Measurements from ENCODE around the gene NCKIPSD. TPM values are rescaled to one million over a fixed set of nuclear protein-coding genes. Genes with fewer than 3 reads are reported as not detected.

NCKIPSD gene
- total RNA-seq, 2 experiments from 2014 or later = 56.5 to 57.1 TPM

GRCh38 chr3:48715174-48715800 lies 29.6 kb upstream of the NCKIPSD start:
- DNase-seq = no peak
- CTCF ChIA-PET = interaction anchor here (1.0 to 2.1 kb wide), 6 partner anchors 20 to 183 kb away, joined by 3 to 13 read pairs (median 4); partner anchors contain the start of genes NCKIPSD and SLC25A20
- peak overlapping the region; percentile 65 for H3K27ac Mint-ChIP-seq
- peaks cover 46% of the 10 kb centered on the region for H3K36me3 Mint-ChIP-seq (ENCODE audit: low read depth)
- ATAC-seq = no peak
- H3K27me3 Mint-ChIP-seq (ENCODE audit: low read depth) = peaks cover 14% of the 10 kb centered on the region
- POLR2A ChIA-PET = interaction anchor here (0.5 to 2.2 kb wide), 3 partner anchors 146 to 292 kb away, joined by 3 to 9 read pairs (median 4); partner anchors contain the start of genes ARIH2 and WDR6
- H3K4me1 Mint-ChIP-seq (ENCODE audit: low read depth) = peaks cover 46% of the 10 kb centered on the region
- no peaks in the 10 kb centered on the region for H3K9me3 Mint-ChIP-seq (ENCODE audit: insufficient read depth)
- H3K4me3 Mint-ChIP-seq = peak overlapping the region; percentile 99

- Mint-ChIP-seq H3K36me3 (ENCODE audit: low read depth) (peaks cover 61% of the 10 kb centered on the region), H3K4me3 (no peak overlapping the region), H3K27ac (peak overlapping the region; percentile 12), H3K9me3 (ENCODE audit: insufficient read depth) (no peaks in the 10 kb centered on the region), H3K4me1 (ENCODE audit: low read depth) (peaks cover 59% of the 10 kb centered on the region), H3K27me3 (ENCODE audit: low read depth) (no peaks in the 10 kb centered on the region)
- DNase-seq = no peak
- CTCF ChIA-PET = no interaction called here
- no peak for ATAC-seq
- POLR2A ChIA-PET = no interaction called here
These were observed 26.0 kb upstream of the NCKIPSD start for GRCh38 chr3:48711727-48712126.

GRCh38 chr3:48709051-48709461 lies 23.3 kb upstream of the NCKIPSD start:
- ChIA-PET POLR2A (interaction anchor here (2.1 kb wide), 1 partner anchor 8 kb away, joined by 5 read pairs; the partner anchor contains the start of gene IP6K2), CTCF (interaction anchor here (1.4 kb wide), 1 partner anchor 31 kb away, joined by 5 read pairs; no protein-coding TSS in a partner anchor)
- DNase-seq = no peak
- Mint-ChIP-seq H3K36me3 (ENCODE audit: low read depth) (peaks cover 47% of the 10 kb centered on the region), H3K9me3 (ENCODE audit: insufficient read depth) (no peaks in the 10 kb centered on the region), H3K4me1 (ENCODE audit: low read depth) (peaks cover 42% of the 10 kb centered on the region), H3K27ac (peak overlapping the region; percentile 72), H3K27me3 (ENCODE audit: low read depth) (no peaks in the 10 kb centered on the region), H3K4me3 (no peak overlapping the region)
- no peak for ATAC-seq

- Mint-ChIP-seq H3K27ac (peak overlapping the region; percentile 72), H3K4me3 (no peak overlapping the region), H3K4me1 (ENCODE audit: low read depth) (peaks cover 44% of the 10 kb centered on the region), H3K36me3 (ENCODE audit: low read depth) (peaks cover 47% of the 10 kb centered on the region), H3K27me3 (ENCODE audit: low read depth) (no peaks in the 10 kb centered on the region), H3K9me3 (ENCODE audit: insufficient read depth) (no peaks in the 10 kb centered on the region)
- CTCF ChIA-PET = no interaction called here
- ATAC-seq (no peak), DNase-seq (no peak)
- POLR2A ChIA-PET = interaction anchor here (2.1 kb wide), 1 partner anchor 9 kb away, joined by 5 read pairs; the partner anchor contains the start of gene IP6K2
These were observed 22.8 kb upstream of the NCKIPSD start for GRCh38 chr3:48708481-48708889.

GRCh38 chr3:48707157-48707556 lies 21.4 kb upstream of the NCKIPSD start:
- POLR2A ChIA-PET = interaction anchor here (2.1 kb wide), 1 partner anchor 10 kb away, joined by 5 read pairs; the partner anchor contains the start of gene IP6K2
- Mint-ChIP-seq H3K27ac (no peak overlapping the region), H3K9me3 (ENCODE audit: insufficient read depth) (no peaks in the 10 kb centered on the region), H3K4me1 (ENCODE audit: low read depth) (peaks cover 41% of the 10 kb centered on the region), H3K27me3 (ENCODE audit: low read depth) (no peaks in the 10 kb centered on the region), H3K36me3 (ENCODE audit: low read depth) (peaks cover 53% of the 10 kb centered on the region), H3K4me3 (no peak overlapping the region)
- ATAC-seq = no peak
- no peak for DNase-seq
- CTCF ChIA-PET = interaction anchor here (1.5 to 1.8 kb wide), 2 partner anchors 9 to 21 kb away, joined by 3 to 4 read pairs; partner anchors contain the start of gene NCKIPSD

- H3K27ac Mint-ChIP-seq = no peak overlapping the region
- ATAC-seq = no peak
- peaks cover 36% of the 10 kb centered on the region for H3K36me3 Mint-ChIP-seq (ENCODE audit: low read depth)
- H3K4me1 Mint-ChIP-seq (ENCODE audit: low read depth) = peaks cover 15% of the 10 kb centered on the region
- ChIA-PET CTCF (no interaction called here), POLR2A (interaction anchor here (1.0 kb wide), 1 partner anchor 15 kb away, joined by 3 read pairs; the partner anchor contains the start of gene IP6K2)
- no peaks in the 10 kb centered on the region for H3K27me3 Mint-ChIP-seq (ENCODE audit: low read depth)
- no peak for DNase-seq
- no peaks in the 10 kb centered on the region for H3K9me3 Mint-ChIP-seq (ENCODE audit: insufficient read depth)
- H3K4me3 Mint-ChIP-seq = no peak overlapping the region
These were observed 16.7 kb upstream of the NCKIPSD start for GRCh38 chr3:48702320-48702920.

- H3K27ac Mint-ChIP-seq = no peak overlapping the region
- no peaks in the 10 kb centered on the region for H3K27me3 Mint-ChIP-seq (ENCODE audit: low read depth)
- DNase-seq (no peak), ATAC-seq (no peak)
- H3K36me3 Mint-ChIP-seq (ENCODE audit: low read depth) = peaks cover 32% of the 10 kb centered on the region
- CTCF ChIA-PET = interaction anchor here (1.0 kb wide), 1 partner anchor 39 kb away, joined by 3 read pairs; no protein-coding TSS in a partner anchor
- H3K4me1 Mint-ChIP-seq (ENCODE audit: low read depth) = peaks cover 8% of the 10 kb centered on the region
- H3K4me3 Mint-ChIP-seq = no peak overlapping the region
- POLR2A ChIA-PET = no interaction called here
- H3K9me3 Mint-ChIP-seq (ENCODE audit: insufficient read depth) = no peaks in the 10 kb centered on the region
These were observed 15.2 kb upstream of the NCKIPSD start for GRCh38 chr3:48700731-48701405.

GRCh38 chr3:48698891-48699290 lies 13.2 kb upstream of the NCKIPSD start:
- peaks cover 35% of the 10 kb centered on the region for H3K36me3 Mint-ChIP-seq (ENCODE audit: low read depth)
- H3K4me1 Mint-ChIP-seq (ENCODE audit: low read depth) = peaks cover 4% of the 10 kb centered on the region
- H3K9me3 Mint-ChIP-seq (ENCODE audit: insufficient read depth) = no peaks in the 10 kb centered on the region
- no peak for ATAC-seq
- no peak overlapping the region for H3K27ac Mint-ChIP-seq
- ChIA-PET POLR2A (interaction anchor here (0.7 kb wide), 1 partner anchor 18 kb away, joined by 3 read pairs; the partner anchor contains the start of gene IP6K2), CTCF (interaction anchor here (1.9 to 2.4 kb wide), 2 partner anchors 13 to 14 kb away, joined by 6 to 11 read pairs; partner anchors contain the start of gene NCKIPSD)
- no peak overlapping the region for H3K4me3 Mint-ChIP-seq
- H3K27me3 Mint-ChIP-seq (ENCODE audit: low read depth) = no peaks in the 10 kb centered on the region
- DNase-seq = no peak

GRCh38 chr3:48697952-48698351 lies 12.2 kb upstream of the NCKIPSD start:
- Mint-ChIP-seq H3K27ac (no peak overlapping the region), H3K9me3 (ENCODE audit: insufficient read depth) (no peaks in the 10 kb centered on the region), H3K36me3 (ENCODE audit: low read depth) (peaks cover 38% of the 10 kb centered on the region), H3K4me1 (ENCODE audit: low read depth) (peaks cover 4% of the 10 kb centered on the region), H3K4me3 (no peak overlapping the region), H3K27me3 (ENCODE audit: low read depth) (no peaks in the 10 kb centered on the region)
- DNase-seq (no peak), ATAC-seq (no peak)
- POLR2A ChIA-PET = no interaction called here
- CTCF ChIA-PET = interaction anchor here (0.6 to 2.4 kb wide), 4 partner anchors 9 to 42 kb away, joined by 3 to 11 read pairs (median 5); partner anchors contain the start of gene NCKIPSD

GRCh38 chr3:48696601-48697000 lies 10.9 kb upstream of the NCKIPSD start:
- H3K4me3 Mint-ChIP-seq = no peak overlapping the region
- peaks cover 2% of the 10 kb centered on the region for H3K4me1 Mint-ChIP-seq (ENCODE audit: low read depth)
- CTCF ChIA-PET = interaction anchor here (1.7 to 2.4 kb wide), 2 partner anchors 10 to 11 kb away, joined by 7 to 11 read pairs; partner anchors contain the start of gene NCKIPSD
- H3K9me3 Mint-ChIP-seq (ENCODE audit: insufficient read depth) = no peaks in the 10 kb centered on the region
- DNase-seq (no peak), ATAC-seq (no peak)
- H3K27ac Mint-ChIP-seq = no peak overlapping the region
- H3K27me3 Mint-ChIP-seq (ENCODE audit: low read depth) = no peaks in the 10 kb centered on the region
- H3K36me3 Mint-ChIP-seq (ENCODE audit: low read depth) = peaks cover 40% of the 10 kb centered on the region
- POLR2A ChIA-PET = no interaction called here

GRCh38 chr3:48696156-48696555 lies 10.4 kb upstream of the NCKIPSD start:
- H3K27me3 Mint-ChIP-seq (ENCODE audit: low read depth) = no peaks in the 10 kb centered on the region
- ATAC-seq (no peak), DNase-seq (no peak)
- POLR2A ChIA-PET = no interaction called here
- H3K4me1 Mint-ChIP-seq (ENCODE audit: low read depth) = peaks cover 2% of the 10 kb centered on the region
- no peak overlapping the region for H3K4me3 Mint-ChIP-seq
- H3K36me3 Mint-ChIP-seq (ENCODE audit: low read depth) = peaks cover 43% of the 10 kb centered on the region
- CTCF ChIA-PET = interaction anchor here (1.7 kb wide), 1 partner anchor 10 kb away, joined by 7 read pairs; the partner anchor contains the start of gene NCKIPSD
- H3K27ac Mint-ChIP-seq = no peak overlapping the region
- no peaks in the 10 kb centered on the region for H3K9me3 Mint-ChIP-seq (ENCODE audit: insufficient read depth)
